ENCODE results near the gene MYO15B. TPM values are rescaled to one million over a fixed set of nuclear protein-coding genes. Genes with fewer than 3 reads are reported as not detected.

Gene MYO15B
- total and polyA plus RNA-seq, 2 of the 13 experiments (the other 11 are each of a cell fraction or from before 2014, with no cell fraction given) = 2.8 to 8.1 TPM

GRCh38 chr17:75666959-75667790 lies 79.6 kb downstream of the MYO15B start, which contains the start of the genes RECQL5 and SAP30BP (continued):
- TF ChIP-seq ZNF530 (CRISPR knock-in tag; IDR thresholded peaks at IDR 0.05; ENCODE audit: low read depth) (no peak), PAX8 (CRISPR knock-in tag; IDR thresholded peaks at IDR 0.05; ENCODE audit: borderline replicate concordance) (no peak), ZNF777 (CRISPR knock-in tag; IDR thresholded peaks at IDR 0.05) (no peak; the same call in 1 of the 2 replicates), MLXIP (CRISPR knock-in tag; IDR thresholded peaks at IDR 0.05; ENCODE audit: borderline replicate concordance) (no peak), ZNF780A (CRISPR knock-in tag; IDR thresholded peaks at IDR 0.05) (no peak), HDAC2 (CRISPR knock-in tag; IDR thresholded peaks at IDR 0.05) (peak; percentile 77), MATR3 (CRISPR knock-in tag; IDR thresholded peaks at IDR 0.05) (no peak), KLF9 (CRISPR knock-in tag; IDR thresholded peaks at IDR 0.05; ENCODE audit: low read depth) (no peak), PHF5A (CRISPR knock-in tag; IDR thresholded peaks at IDR 0.05; ENCODE audit: low read depth, unreplicated experiment) (no peak), ZNF383 (CRISPR knock-in tag; IDR thresholded peaks at IDR 0.05; ENCODE audit: borderline replicate concordance) (0 out of 2 replicates have a peak, but pooled peaks have one; percentile 46), GATA4 (IDR thresholded peaks at IDR 0.05; ENCODE audit: borderline replicate concordance, low read depth) (no peak), NFRKB (IDR thresholded peaks at IDR 0.05) (no peak), U2AF2 (IDR thresholded peaks at IDR 0.05; ENCODE audit: low read depth, low read length) (peak; percentile 64; the same call in 1 of the 2 replicates), POLR2G (IDR thresholded peaks at IDR 0.05; ENCODE audit: low read depth, low read length) (peak; percentile 96), ZBTB7B (CRISPR knock-in tag; IDR thresholded peaks at IDR 0.05) (peak; percentile 63), HNF4G (IDR thresholded peaks at IDR 0.05; ENCODE audit: borderline replicate concordance, low read depth, low read length) (no peak), HNF4G (CRISPR knock-in tag; IDR thresholded peaks at IDR 0.05; ENCODE audit: borderline replicate concordance, low read depth) (no peak), RCOR2 (CRISPR knock-in tag; IDR thresholded peaks at IDR 0.05) (peak; percentile 17; the same call in 1 of the 2 replicates), IRF2 (CRISPR knock-in tag; IDR thresholded peaks at IDR 0.05) (peak; percentile 61), TAF15 (IDR thresholded peaks at IDR 0.05; ENCODE audit: low read depth, low read length, poor library complexity, severe bottlenecking) (peak; percentile 82), TEAD3 (CRISPR knock-in tag; optimal IDR thresholded peaks at IDR 0.05; ENCODE audit: borderline replicate concordance) (no peak), KAT2B (IDR thresholded peaks at IDR 0.05; ENCODE audit: borderline replicate concordance, low read depth, low read length) (no peak), IKZF1 (IDR thresholded peaks at IDR 0.05) (no peak), ZMYM2 (CRISPR knock-in tag; IDR thresholded peaks at IDR 0.05) (0 out of 2 replicates have a peak, but pooled peaks have one; percentile 15), HIVEP1 (CRISPR knock-in tag; IDR thresholded peaks at IDR 0.05) (peak; percentile 72; the same call in 1 of the 2 replicates), CCDC6 (CRISPR knock-in tag; IDR thresholded peaks at IDR 0.05) (no peak; the same call in 1 of the 2 replicates)
- TF ChIP-seq, protein P1, sequence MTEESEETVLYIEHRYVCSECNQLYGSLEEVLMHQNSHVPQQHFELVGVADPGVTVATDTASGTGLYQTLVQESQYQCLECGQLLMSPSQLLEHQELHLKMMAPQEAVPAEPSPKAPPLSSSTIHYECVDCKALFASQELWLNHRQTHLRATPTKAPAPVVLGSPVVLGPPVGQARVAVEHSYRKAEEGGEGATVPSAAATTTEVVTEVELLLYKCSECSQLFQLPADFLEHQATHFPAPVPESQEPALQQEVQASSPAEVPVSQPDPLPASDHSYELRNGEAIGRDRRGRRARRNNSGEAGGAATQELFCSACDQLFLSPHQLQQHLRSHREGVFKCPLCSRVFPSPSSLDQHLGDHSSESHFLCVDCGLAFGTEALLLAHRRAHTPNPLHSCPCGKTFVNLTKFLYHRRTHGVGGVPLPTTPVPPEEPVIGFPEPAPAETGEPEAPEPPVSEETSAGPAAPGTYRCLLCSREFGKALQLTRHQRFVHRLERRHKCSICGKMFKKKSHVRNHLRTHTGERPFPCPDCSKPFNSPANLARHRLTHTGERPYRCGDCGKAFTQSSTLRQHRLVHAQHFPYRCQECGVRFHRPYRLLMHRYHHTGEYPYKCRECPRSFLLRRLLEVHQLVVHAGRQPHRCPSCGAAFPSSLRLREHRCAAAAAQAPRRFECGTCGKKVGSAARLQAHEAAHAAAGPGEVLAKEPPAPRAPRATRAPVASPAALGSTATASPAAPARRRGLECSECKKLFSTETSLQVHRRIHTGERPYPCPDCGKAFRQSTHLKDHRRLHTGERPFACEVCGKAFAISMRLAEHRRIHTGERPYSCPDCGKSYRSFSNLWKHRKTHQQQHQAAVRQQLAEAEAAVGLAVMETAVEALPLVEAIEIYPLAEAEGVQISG (CRISPR knock-in tag; IDR thresholded peaks at IDR 0.05) = peak; percentile 93

All from HepG2 (cell line).